ENCODE data around the gene KREMEN1. TPM values are rescaled to one million over a fixed set of nuclear protein-coding genes. Genes with fewer than 3 reads are reported as not detected.

The KREMEN1 gene
- total RNA-seq, 2 experiments from 2014 or later: 0.15 TPM; not detected in 1

DNA sequence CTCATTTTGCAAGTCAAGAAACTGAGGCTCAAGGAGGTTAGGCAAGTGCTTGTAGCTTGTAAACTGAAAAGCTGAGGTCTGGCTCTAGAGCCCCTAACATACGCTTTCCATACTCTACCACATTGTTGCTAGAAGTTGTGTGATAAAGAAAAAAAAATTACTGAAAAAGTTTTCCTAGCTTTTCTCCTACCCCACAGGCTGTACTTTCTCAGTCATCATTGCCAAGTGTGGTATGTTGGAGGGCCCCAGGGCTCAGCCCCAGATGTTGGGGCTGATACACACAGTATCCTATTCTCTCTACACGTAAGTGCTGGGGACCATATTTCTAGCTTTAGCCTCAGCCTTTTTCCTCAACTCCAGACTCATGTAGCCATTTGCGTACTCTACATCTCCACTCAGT lies 16.0 kb downstream of the KREMEN1 start:
- Mint-ChIP-seq H3K4me1 (no peaks in the 10 kb centered on the region), H3K4me3 (no peak overlapping the region), H3K27me3 (peaks cover 33% of the 10 kb centered on the region), H3K27ac (no peak overlapping the region), H3K9me3 (no peaks in the 10 kb centered on the region), H3K36me3 (ENCODE audit: low read depth) (no peaks in the 10 kb centered on the region)
- POLR2A ChIA-PET: no interaction called here
- CTCF ChIA-PET: interaction anchor here (1.0 kb wide), 1 partner anchor 14 kb away, joined by 3 read pairs; no protein-coding TSS in a partner anchor
- DNase-seq: no peak

DNA sequence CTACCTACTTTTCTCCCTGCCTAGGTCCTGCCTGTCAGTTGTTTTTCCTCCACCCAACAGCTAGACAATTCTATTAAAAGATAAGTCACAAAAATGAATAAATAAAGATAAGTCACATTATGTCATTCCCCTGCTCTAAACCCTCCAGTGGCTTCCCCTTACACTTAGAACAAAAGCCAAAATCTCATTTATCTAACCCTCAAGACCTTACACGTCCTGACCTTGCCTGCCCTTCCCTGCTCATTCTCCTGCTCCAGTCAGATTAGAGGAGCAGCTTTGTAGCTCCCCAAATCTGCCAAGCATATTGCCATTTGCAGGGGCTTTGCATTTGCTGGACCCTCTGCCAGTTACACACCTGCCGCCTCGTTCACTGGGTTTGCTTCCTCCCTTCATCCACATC lies 16.7 kb downstream of the KREMEN1 start:
- Mint-ChIP-seq H3K27me3 (peaks cover 33% of the 10 kb centered on the region), H3K4me1 (no peaks in the 10 kb centered on the region), H3K27ac (no peak overlapping the region), H3K9me3 (no peaks in the 10 kb centered on the region), H3K4me3 (no peak overlapping the region), H3K36me3 (ENCODE audit: low read depth) (no peaks in the 10 kb centered on the region)
- ChIA-PET CTCF (interaction anchor here (1.0 kb wide), 1 partner anchor 15 kb away, joined by 3 read pairs; no protein-coding TSS in a partner anchor), POLR2A (no interaction called here)
- no peak for DNase-seq

DNA sequence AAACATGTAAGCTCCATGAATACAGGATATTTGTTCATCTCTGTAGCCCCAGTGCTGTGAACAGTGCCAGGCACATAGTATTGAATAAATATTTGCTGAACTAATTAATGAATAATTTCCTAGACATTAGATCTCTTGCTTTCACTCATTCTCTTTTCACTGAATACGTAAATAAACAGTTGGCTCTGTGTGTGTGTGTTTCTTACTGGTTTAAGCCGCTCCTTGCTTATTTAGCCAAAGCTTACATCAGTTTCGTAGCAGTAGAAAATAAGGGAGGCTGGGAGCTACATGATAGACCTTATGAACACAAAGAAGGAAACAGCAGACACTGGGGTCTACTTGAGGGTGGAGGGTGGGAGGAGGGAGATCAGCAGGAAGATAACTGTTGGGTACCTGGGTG lies 17.2 kb downstream of the KREMEN1 start:
- no peak overlapping the region for H3K4me3 Mint-ChIP-seq
- H3K27me3 Mint-ChIP-seq: peaks cover 33% of the 10 kb centered on the region
- DNase-seq: no peak
- no peak overlapping the region for H3K27ac Mint-ChIP-seq
- no peaks in the 10 kb centered on the region for H3K9me3 Mint-ChIP-seq
- no peaks in the 10 kb centered on the region for H3K36me3 Mint-ChIP-seq (ENCODE audit: low read depth)
- no peaks in the 10 kb centered on the region for H3K4me1 Mint-ChIP-seq
- CTCF ChIA-PET: no interaction called here
- POLR2A ChIA-PET: no interaction called here

DNA sequence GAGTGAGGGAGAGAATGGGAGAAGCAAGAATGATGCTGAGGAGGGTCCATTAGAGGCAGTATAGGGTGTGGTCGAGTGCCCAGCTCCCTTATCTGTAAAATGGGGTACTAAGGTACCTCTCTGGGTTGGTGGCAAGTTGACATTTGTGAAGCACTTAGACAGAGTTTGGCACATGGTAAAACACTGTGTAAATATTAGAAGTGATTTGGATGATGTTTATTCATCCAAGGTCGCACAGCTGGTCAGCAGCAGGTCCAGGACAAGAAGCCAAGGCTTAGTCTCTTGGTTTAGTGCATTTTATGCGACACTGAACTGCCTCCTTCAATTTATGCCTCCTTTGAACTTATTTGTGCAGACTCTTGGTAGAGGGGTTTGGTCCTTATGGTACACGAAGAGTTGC lies 19.4 kb downstream of the KREMEN1 start:
- H3K36me3 Mint-ChIP-seq (ENCODE audit: low read depth): no peaks in the 10 kb centered on the region
- H3K27me3 Mint-ChIP-seq: peaks cover 35% of the 10 kb centered on the region
- CTCF ChIA-PET: no interaction called here
- no peak overlapping the region for H3K4me3 Mint-ChIP-seq
- H3K9me3 Mint-ChIP-seq: no peaks in the 10 kb centered on the region
- H3K27ac Mint-ChIP-seq: no peak overlapping the region
- POLR2A ChIA-PET: no interaction called here
- no peaks in the 10 kb centered on the region for H3K4me1 Mint-ChIP-seq
- no peak for DNase-seq

DNA sequence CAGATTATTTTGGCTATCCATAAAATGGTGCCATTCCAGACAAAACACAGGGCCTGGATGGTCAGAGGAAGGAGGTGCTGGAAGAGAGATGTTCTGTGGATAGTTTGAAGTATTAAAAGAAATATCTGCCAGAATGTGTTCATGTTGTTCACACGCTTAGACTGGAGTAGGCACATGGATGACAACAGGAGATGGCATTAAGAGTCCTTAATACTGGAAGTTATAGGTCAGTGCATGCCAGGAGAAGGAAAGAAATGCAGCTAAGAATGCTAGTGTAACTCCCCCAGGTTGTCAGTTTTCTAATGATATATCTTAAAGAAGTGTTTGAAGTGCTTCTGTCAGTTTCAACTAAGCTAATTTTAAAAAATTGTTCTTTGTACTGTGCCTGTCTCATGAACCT lies 20.2 kb downstream of the KREMEN1 start:
- DNase-seq: no peak
- Mint-ChIP-seq H3K27ac (no peak overlapping the region), H3K4me3 (no peak overlapping the region), H3K4me1 (no peaks in the 10 kb centered on the region), H3K9me3 (no peaks in the 10 kb centered on the region), H3K27me3 (peaks cover 34% of the 10 kb centered on the region), H3K36me3 (ENCODE audit: low read depth) (no peaks in the 10 kb centered on the region)
- ChIA-PET POLR2A (no interaction called here), CTCF (no interaction called here)

DNA sequence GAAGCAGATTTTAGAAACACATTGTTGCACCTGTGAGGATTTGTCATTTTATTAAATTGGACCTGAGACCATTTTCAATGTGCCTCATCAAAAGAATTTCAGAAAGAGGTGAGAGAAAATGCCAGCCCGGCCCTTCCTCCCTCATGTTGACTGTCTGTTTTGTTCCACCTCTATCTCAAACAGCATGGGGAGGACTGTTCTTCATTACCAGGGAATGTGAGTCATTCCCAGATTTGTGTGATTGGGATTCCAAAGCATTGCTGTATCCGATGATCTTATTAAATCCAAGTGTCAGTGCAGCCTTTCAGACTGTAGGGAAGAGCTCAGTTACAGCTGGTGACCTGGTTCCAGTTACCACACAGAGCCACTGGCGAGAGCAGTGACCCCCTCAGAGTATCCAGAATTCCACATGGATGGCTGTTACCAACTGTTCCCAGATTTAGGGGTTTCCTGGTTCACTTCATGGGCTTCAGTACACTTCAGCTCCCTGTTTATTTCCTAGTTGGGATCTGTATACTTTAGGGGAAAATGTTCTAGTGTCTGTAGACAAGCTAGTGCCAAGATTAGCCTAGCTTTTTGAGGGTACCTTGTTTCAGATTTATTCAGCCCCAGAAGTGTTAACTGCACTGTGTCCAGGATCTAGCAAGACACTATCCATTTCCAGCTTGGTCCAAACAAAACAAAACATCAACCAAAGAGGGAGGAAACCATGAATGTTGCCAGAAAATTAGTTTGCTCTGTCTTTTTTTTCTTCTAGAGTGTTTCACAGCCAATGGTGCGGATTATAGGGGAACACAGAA lies 20.9 kb downstream of the KREMEN1 start:
- DNase-seq: no peak
- Mint-ChIP-seq H3K4me1 (no peaks in the 10 kb centered on the region), H3K27ac (no peak overlapping the region), H3K27me3 (peaks cover 31% of the 10 kb centered on the region), H3K9me3 (no peaks in the 10 kb centered on the region), H3K4me3 (no peak overlapping the region), H3K36me3 (ENCODE audit: low read depth) (no peaks in the 10 kb centered on the region)
- ChIA-PET CTCF (interaction anchor here (1.4 kb wide), 1 partner anchor 21 kb away, joined by 5 read pairs; the partner anchor contains the start of gene KREMEN1), POLR2A (no interaction called here)

DNA sequence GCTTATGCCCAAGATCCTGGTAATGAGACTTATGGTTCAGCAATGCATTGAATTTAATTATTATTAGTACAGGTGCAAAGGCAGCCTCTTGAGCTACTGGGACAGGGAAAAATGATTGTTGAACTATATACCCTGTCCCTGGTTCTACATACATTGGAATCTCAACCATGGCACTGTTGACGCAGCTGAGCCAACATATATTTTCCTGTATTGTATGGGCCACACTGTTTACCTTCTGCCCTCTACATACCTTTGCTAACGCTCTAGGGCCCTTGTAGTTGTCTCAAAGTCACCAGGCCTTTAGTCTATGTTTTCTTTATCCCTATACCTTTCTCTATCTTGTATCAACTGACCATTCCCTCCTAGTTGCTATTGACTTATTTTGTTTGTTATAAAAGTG lies 22.6 kb downstream of the KREMEN1 start:
- Mint-ChIP-seq H3K27ac (no peak overlapping the region), H3K9me3 (no peaks in the 10 kb centered on the region), H3K27me3 (peaks cover 19% of the 10 kb centered on the region), H3K36me3 (ENCODE audit: low read depth) (no peaks in the 10 kb centered on the region), H3K4me3 (no peak overlapping the region), H3K4me1 (no peaks in the 10 kb centered on the region)
- ChIA-PET CTCF (interaction anchor here (0.8 kb wide), 1 partner anchor 20 kb away, joined by 3 read pairs; no protein-coding TSS in a partner anchor), POLR2A (no interaction called here)
- DNase-seq: no peak

DNA sequence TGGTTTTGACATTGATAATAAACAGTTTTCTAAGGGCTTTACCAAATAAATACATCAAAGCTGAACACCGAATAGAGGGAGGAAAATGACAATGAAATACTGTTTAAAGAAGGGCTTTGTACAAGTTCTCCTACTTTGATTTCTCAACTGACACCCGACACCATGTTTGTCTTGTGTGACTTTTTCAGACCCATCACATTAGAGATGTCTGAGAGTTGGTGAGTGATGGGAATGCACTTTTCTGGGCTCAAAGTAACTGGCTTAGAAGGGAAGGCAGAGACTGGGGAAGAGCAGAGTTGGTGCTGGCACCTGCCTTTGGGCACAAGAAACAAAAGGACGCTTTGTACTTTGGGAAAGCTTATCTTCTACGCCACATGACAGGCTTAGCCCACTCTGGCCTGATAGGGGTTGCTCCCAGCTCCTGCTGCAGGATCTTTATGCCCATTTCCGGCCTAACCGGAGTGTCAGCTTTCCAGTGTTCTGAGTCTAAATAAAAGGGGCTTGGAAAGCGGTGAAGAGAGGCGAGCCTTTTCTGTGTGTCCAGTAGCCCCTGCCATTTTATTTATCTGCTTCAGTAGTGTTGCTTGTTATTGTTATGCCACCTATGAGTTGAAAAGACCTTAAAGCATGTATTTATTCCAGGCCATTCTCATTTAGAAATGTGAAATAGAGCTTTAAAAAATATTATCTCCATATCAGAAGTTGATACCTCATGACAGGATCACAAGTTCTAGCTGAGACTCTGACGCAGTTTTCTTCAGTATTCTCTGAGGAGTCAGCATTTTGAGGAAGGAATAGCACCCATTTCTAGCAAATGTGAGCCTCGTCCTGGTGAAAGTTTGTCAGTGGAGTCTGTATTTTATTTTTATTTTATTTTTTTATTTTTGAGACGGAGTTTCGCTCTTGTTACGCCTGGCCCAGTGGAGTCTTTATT lies 24.2 kb downstream of the KREMEN1 start:
- no peaks in the 10 kb centered on the region for H3K4me1 Mint-ChIP-seq
- H3K9me3 Mint-ChIP-seq: no peaks in the 10 kb centered on the region
- ChIA-PET CTCF (no interaction called here), POLR2A (no interaction called here)
- H3K4me3 Mint-ChIP-seq: no peak overlapping the region
- DNase-seq: no peak
- peaks cover 15% of the 10 kb centered on the region for H3K27me3 Mint-ChIP-seq
- H3K36me3 Mint-ChIP-seq (ENCODE audit: low read depth): no peaks in the 10 kb centered on the region
- no peak overlapping the region for H3K27ac Mint-ChIP-seq

DNA sequence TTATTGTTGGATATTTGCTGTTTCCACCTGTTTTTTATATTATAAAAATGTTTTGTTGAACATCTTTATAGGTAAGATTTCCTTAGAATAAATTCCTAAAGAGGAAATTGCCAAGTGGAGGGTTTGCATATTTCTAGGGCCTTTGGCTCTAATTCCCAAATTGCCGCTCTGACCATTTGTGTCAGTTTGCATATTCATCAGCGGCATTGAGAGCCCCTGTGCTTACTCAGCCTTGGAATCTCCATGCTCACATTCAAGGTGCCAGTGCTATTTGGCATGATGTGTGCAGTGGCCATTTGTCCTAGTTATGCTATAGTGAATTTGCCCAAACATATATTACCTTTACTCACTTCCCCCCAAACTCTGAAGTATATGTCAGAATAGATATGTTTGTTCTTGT lies 25.5 kb downstream of the KREMEN1 start:
- Mint-ChIP-seq H3K4me1 (no peaks in the 10 kb centered on the region), H3K27me3 (peaks cover 11% of the 10 kb centered on the region), H3K4me3 (no peak overlapping the region), H3K9me3 (no peaks in the 10 kb centered on the region), H3K27ac (no peak overlapping the region), H3K36me3 (ENCODE audit: low read depth) (no peaks in the 10 kb centered on the region)
- POLR2A ChIA-PET: no interaction called here
- no peak for DNase-seq
- CTCF ChIA-PET: no interaction called here

DNA sequence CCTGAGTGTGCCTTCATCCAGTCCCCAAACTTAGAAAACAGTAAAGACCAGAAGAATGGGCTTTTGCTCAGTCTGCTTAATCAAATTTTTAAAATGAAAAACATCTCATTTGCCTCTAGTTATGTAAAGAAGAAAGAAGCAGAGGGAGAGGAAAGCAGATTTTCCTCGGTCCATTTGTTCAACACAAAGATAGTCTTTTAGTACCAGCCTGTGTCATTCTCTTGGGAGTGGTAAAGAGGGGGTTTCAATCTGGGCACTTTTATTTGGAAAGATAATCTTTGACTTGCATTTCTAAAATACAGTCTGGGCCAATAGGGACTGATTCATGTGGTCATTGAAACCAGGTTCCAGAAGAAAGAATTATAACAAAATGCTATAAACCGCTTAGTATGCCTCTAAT lies 29.5 kb downstream of the KREMEN1 start:
- Mint-ChIP-seq H3K27ac (no peak overlapping the region), H3K36me3 (ENCODE audit: low read depth) (no peaks in the 10 kb centered on the region), H3K9me3 (no peaks in the 10 kb centered on the region), H3K4me1 (no peaks in the 10 kb centered on the region), H3K4me3 (no peak overlapping the region), H3K27me3 (peaks cover 7% of the 10 kb centered on the region)
- CTCF ChIA-PET: no interaction called here
- POLR2A ChIA-PET: no interaction called here
- DNase-seq: no peak

DNA sequence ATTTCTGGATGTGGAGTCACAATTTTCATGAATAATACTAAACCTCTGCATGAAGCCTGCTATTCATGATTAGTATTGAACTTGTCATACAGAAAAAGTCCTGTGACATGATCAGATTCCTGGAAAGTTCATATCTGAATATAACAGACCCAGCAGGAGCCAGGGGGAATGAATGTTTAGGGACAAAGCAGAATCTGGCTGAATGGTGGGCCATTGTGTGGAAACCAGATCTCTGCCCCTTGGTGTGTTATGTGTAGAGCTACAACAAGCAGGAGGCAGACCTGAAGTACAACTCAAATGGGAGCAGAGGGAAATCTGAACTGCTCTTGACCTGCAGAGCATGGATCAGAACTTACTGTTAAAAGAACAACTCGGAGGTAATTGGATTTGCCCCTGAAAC lies 30.3 kb downstream of the KREMEN1 start:
- H3K36me3 Mint-ChIP-seq (ENCODE audit: low read depth): no peaks in the 10 kb centered on the region
- H3K4me1 Mint-ChIP-seq: no peaks in the 10 kb centered on the region
- H3K27me3 Mint-ChIP-seq: peaks cover 7% of the 10 kb centered on the region
- CTCF ChIA-PET: no interaction called here
- H3K4me3 Mint-ChIP-seq: no peak overlapping the region
- no peaks in the 10 kb centered on the region for H3K9me3 Mint-ChIP-seq
- POLR2A ChIA-PET: no interaction called here
- no peak for DNase-seq
- no peak overlapping the region for H3K27ac Mint-ChIP-seq

DNA sequence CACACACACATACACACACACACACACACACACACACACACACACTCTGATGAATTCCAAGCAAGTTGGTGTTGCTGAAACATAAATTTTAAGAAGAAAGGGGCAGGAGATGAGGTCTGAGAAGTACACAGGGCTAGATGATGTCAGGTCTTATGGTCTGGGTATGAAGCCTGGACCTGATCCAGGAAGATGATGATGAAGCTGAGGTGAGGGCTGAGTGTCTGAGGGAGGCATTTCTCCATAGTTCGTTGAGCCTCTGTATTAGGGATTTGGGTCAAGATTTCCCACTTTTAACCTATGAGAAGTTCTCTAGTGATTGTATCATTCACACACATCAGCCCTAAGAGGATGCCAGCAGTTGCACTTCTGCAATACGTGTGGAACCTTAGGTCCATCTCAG lies 32.6 kb downstream of the KREMEN1 start:
- Mint-ChIP-seq H3K4me1 (no peaks in the 10 kb centered on the region), H3K4me3 (no peak overlapping the region), H3K27ac (no peak overlapping the region), H3K9me3 (no peaks in the 10 kb centered on the region), H3K36me3 (ENCODE audit: low read depth) (no peaks in the 10 kb centered on the region), H3K27me3 (peaks cover 13% of the 10 kb centered on the region)
- CTCF ChIA-PET: no interaction called here
- POLR2A ChIA-PET: no interaction called here
- no peak for DNase-seq

DNA sequence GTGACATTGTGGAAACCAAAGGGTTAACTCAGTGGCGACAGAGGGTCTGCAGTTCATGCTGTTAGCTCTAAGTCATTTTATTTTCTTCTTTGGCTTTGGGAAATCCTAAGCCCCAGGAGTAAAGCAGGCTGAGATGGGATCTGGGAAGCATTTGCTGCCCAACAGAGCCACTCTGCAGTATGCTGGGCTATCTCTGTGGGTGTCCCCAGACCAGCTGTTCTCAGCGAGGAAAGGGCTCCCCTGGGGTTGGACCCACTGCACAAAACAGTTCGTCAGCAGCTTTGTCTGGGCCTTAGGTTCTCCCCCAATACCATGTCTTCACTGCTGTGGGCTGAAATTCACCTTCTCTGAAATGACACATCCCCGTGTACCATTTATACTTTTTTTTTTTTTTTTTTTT lies 34.0 kb downstream of the KREMEN1 start:
- ChIA-PET CTCF (interaction anchor here (1.0 kb wide), 1 partner anchor 17 kb away, joined by 3 read pairs; no protein-coding TSS in a partner anchor), POLR2A (interaction anchor here (0.6 kb wide), 1 partner anchor 1682 kb away, joined by 3 read pairs; no protein-coding TSS in a partner anchor)
- Mint-ChIP-seq H3K4me1 (no peaks in the 10 kb centered on the region), H3K36me3 (ENCODE audit: low read depth) (no peaks in the 10 kb centered on the region), H3K27me3 (peaks cover 17% of the 10 kb centered on the region), H3K27ac (no peak overlapping the region), H3K4me3 (no peak overlapping the region), H3K9me3 (no peaks in the 10 kb centered on the region)
- no peak for DNase-seq

All from activated CD4-positive, alpha-beta T cell treated with anti-CD3 and anti-CD28 coated beads, Interleukin-2, amount 10 ng/mL, durations not matched to agents 7 days and 5 days (primary cell).